Large intestine (tissue), 3 donors: ENCODE data around the gene RASL10A. TPM values are rescaled to one million over a fixed set of nuclear protein-coding genes. Genes with fewer than 3 reads are reported as not detected.

Experiments
- DNase-seq, 2 donors: peaks; one replicate each; pipeline versions ENCODE4 v3.0.0 to v3.0.0-alpha.2; 2013
- H3K27ac ChIP-seq: one replicate; pipeline ENCODE4 v1.5.1; 2013; ENCODE audit warnings: low read length
- H3K27me3 ChIP-seq: 2 replicates; pipeline ENCODE4 v1.6.1; 2013; ENCODE audit warnings: low read length; ENCODE audit not compliant: control insufficient read depth, insufficient read depth
- H3K36me3 ChIP-seq: 2 replicates; pipeline ENCODE4 v1.6.1; 2013; ENCODE audit warnings: low read length; ENCODE audit not compliant: control insufficient read depth, insufficient read depth
- H3K4me1 ChIP-seq: one replicate; pipeline ENCODE4 v1.6.1; 2013; ENCODE audit warnings: low read length; ENCODE audit not compliant: control insufficient read depth, insufficient read depth
- H3K4me3 ChIP-seq: one replicate; pipeline ENCODE4 v1.5.1; 2013; ENCODE audit warnings: low read length
- H3K9me3 ChIP-seq: one replicate; pipeline ENCODE4 v1.6.1; 2013; ENCODE audit warnings: mild to moderate bottlenecking, low read depth, low read length, moderate library complexity; ENCODE audit not compliant: control insufficient read depth
- WGBS: methylation state at CpG from one replicate; pipeline ENCODE4 v1.1.5; 2013; ENCODE audit warnings: low lambda C conversion rate; ENCODE audit not compliant: insufficient coverage; 5-methylcytosine and 5-hydroxymethylcytosine counted together
- polyA plus RNA-seq: library from polyadenylated mRNA; unstranded; fragments of 120-200 nt; gene quantifications from one replicate; pipeline ENCODE4 v1.2.1, GENCODE V29; 2013

RASL10A gene
- polyA plus RNA-seq, 1 donor, result 1.0 TPM

- no CpG with 5 or more reads among the region's 8 CpGs for whole genome bisulfite sequencing
- Histone ChIP-seq H3K27me3 (no peaks in the 10 kb centered on the region), H3K4me1 (no peaks in the 10 kb centered on the region), H3K36me3 (peaks cover 89% of the 10 kb centered on the region), H3K27ac (no peak overlapping the region), H3K9me3 (no peaks in the 10 kb centered on the region), H3K4me3 (no peak overlapping the region)
- no peak for DNase-seq
Measured at GRCh38 chr22:29331213-29331612, 15.7 kb upstream of the RASL10A start.

- no peak for DNase-seq
- Histone ChIP-seq H3K27ac (no peak overlapping the region), H3K27me3 (no peaks in the 10 kb centered on the region), H3K4me1 (no peaks in the 10 kb centered on the region), H3K4me3 (no peak overlapping the region), H3K9me3 (no peaks in the 10 kb centered on the region), H3K36me3 (peaks cover 88% of the 10 kb centered on the region)
- WGBS, result no CpG with 5 or more reads among the region's 9 CpGs
Measured at GRCh38 chr22:29330753-29331152, 15.3 kb upstream of the RASL10A start.

- Histone ChIP-seq H3K27ac (no peak overlapping the region), H3K36me3 (peaks cover 84% of the 10 kb centered on the region), H3K4me3 (no peak overlapping the region), H3K9me3 (no peaks in the 10 kb centered on the region), H3K4me1 (no peaks in the 10 kb centered on the region), H3K27me3 (no peaks in the 10 kb centered on the region)
- WGBS, result no CpG with 5 or more reads among the region's 19 CpGs
- DNase-seq, result no peak
Measured at GRCh38 chr22:29330291-29330690, 14.8 kb upstream of the RASL10A start.

- Histone ChIP-seq H3K9me3 (no peaks in the 10 kb centered on the region), H3K27me3 (no peaks in the 10 kb centered on the region), H3K27ac (no peak overlapping the region), H3K36me3 (peaks cover 76% of the 10 kb centered on the region), H3K4me1 (no peaks in the 10 kb centered on the region), H3K4me3 (no peak overlapping the region)
- WGBS, result no CpG with 5 or more reads among the region's 11 CpGs
- DNase-seq, result no peak
Measured at GRCh38 chr22:29329581-29329980, 14.1 kb upstream of the RASL10A start.

GRCh38 chr22:29328566-29329500, 13.3 kb upstream of the RASL10A start:
- H3K9me3 ChIP-seq, result no peaks in the 10 kb centered on the region
- H3K4me1 ChIP-seq, result no peaks in the 10 kb centered on the region
- WGBS, result no CpG with 5 or more reads among the region's 34 CpGs
- H3K27ac ChIP-seq, result no peak overlapping the region
- H3K27me3 ChIP-seq, result no peaks in the 10 kb centered on the region
- peaks cover 69% of the 10 kb centered on the region for H3K36me3 ChIP-seq
- no peak for DNase-seq
- no peak overlapping the region for H3K4me3 ChIP-seq

- peaks cover 63% of the 10 kb centered on the region for H3K36me3 ChIP-seq
- H3K4me1 ChIP-seq, result no peaks in the 10 kb centered on the region
- no peak for DNase-seq
- no peaks in the 10 kb centered on the region for H3K27me3 ChIP-seq
- H3K27ac ChIP-seq, result no peak overlapping the region
- WGBS, result no CpG with 5 or more reads among the region's 5 CpGs
- H3K9me3 ChIP-seq, result no peaks in the 10 kb centered on the region
- H3K4me3 ChIP-seq, result no peak overlapping the region
Measured at GRCh38 chr22:29328055-29328454, 12.6 kb upstream of the RASL10A start.

- no peaks in the 10 kb centered on the region for H3K9me3 ChIP-seq
- no peak for DNase-seq
Measured at GRCh38 chr22:29327089-29327764, 11.7 kb upstream of the RASL10A start.

GRCh38 chr22:29326481-29326880, 11.0 kb upstream of the RASL10A start:
- no peaks in the 10 kb centered on the region for H3K9me3 ChIP-seq
- H3K4me3 ChIP-seq, result no peak overlapping the region
- H3K4me1 ChIP-seq, result no peaks in the 10 kb centered on the region
- H3K36me3 ChIP-seq, result peaks cover 49% of the 10 kb centered on the region
- DNase-seq, result no peak
- no peak overlapping the region for H3K27ac ChIP-seq
- no peaks in the 10 kb centered on the region for H3K27me3 ChIP-seq
- no CpG with 5 or more reads among the region's 10 CpGs for WGBS

More at GRCh38 chr22:29327089-29327764, 11.7 kb upstream of the RASL10A start:
- peaks cover 55% of the 10 kb centered on the region for H3K36me3 ChIP-seq
- H3K27ac ChIP-seq, result no peak overlapping the region
- H3K27me3 ChIP-seq, result no peaks in the 10 kb centered on the region
- WGBS, result no CpG with 5 or more reads among the region's 15 CpGs
- no peak overlapping the region for H3K4me3 ChIP-seq
- no peaks in the 10 kb centered on the region for H3K4me1 ChIP-seq

GRCh38 chr22:29325785-29326315, 10.4 kb upstream of the RASL10A start:
- H3K27me3 ChIP-seq, result no peaks in the 10 kb centered on the region
- no peaks in the 10 kb centered on the region for H3K4me1 ChIP-seq
- no peak for DNase-seq
- peaks cover 43% of the 10 kb centered on the region for H3K36me3 ChIP-seq
- H3K27ac ChIP-seq, result no peak overlapping the region
- H3K4me3 ChIP-seq, result no peak overlapping the region
- WGBS, result no CpG with 5 or more reads among the region's 9 CpGs
- H3K9me3 ChIP-seq, result no peaks in the 10 kb centered on the region

- DNase-seq, result no peak
- Histone ChIP-seq H3K4me3 (no peak overlapping the region), H3K27ac (no peak overlapping the region), H3K36me3 (peaks cover 38% of the 10 kb centered on the region), H3K27me3 (no peaks in the 10 kb centered on the region), H3K9me3 (no peaks in the 10 kb centered on the region), H3K4me1 (no peaks in the 10 kb centered on the region)
- no CpG with 5 or more reads among the region's 8 CpGs for WGBS
Measured at GRCh38 chr22:29325356-29325755, 9.9 kb upstream of the RASL10A start.
